ENCODE measurements around the gene CTNND2.

DNA sequence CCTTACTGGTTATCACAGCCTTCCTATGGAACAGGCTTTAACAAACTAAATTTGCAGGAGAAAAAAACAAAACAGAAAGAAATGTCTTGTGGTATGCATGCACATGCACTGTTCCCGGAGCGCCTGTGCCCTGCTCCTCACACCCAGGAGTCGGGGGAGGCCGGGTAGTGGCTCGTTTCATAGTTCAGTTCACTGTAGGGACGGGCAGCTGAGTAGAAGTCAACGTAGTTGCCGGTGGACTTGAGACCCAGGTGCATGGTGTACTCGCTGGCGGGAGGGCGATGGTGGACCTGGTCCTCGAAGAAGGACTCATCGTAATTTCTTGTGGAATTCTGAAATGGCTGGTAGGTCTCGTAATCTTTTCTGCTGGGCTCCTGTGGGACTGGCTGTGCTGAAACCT is 930.9 kb downstream of the CTNND2 start:
- TF ChIP-seq PHB (CRISPR knock-in tag; IDR thresholded peaks at IDR 0.05) = no peak
- TF ChIP-seq, protein P1, sequence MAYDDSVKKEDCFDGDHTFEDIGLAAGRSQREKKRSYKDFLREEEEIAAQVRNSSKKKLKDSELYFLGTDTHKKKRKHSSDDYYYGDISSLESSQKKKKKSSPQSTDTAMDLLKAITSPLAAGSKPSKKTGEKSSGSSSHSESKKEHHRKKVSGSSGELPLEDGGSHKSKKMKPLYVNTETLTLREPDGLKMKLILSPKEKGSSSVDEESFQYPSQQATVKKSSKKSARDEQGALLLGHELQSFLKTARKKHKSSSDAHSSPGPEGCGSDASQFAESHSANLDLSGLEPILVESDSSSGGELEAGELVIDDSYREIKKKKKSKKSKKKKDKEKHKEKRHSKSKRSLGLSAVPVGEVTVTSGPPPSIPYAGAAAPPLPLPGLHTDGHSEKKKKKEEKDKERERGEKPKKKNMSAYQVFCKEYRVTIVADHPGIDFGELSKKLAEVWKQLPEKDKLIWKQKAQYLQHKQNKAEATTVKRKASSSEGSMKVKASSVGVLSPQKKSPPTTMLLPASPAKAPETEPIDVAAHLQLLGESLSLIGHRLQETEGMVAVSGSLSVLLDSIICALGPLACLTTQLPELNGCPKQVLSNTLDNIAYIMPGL (CRISPR knock-in tag; IDR thresholded peaks at IDR 0.05) = no peak
- TF ChIP-seq POLR2AphosphoS5 (IDR thresholded peaks at IDR 0.05; ENCODE audit: control insufficient read depth, insufficient read depth, low read depth, low read length) = no peak
- TF ChIP-seq, protein P2, sequence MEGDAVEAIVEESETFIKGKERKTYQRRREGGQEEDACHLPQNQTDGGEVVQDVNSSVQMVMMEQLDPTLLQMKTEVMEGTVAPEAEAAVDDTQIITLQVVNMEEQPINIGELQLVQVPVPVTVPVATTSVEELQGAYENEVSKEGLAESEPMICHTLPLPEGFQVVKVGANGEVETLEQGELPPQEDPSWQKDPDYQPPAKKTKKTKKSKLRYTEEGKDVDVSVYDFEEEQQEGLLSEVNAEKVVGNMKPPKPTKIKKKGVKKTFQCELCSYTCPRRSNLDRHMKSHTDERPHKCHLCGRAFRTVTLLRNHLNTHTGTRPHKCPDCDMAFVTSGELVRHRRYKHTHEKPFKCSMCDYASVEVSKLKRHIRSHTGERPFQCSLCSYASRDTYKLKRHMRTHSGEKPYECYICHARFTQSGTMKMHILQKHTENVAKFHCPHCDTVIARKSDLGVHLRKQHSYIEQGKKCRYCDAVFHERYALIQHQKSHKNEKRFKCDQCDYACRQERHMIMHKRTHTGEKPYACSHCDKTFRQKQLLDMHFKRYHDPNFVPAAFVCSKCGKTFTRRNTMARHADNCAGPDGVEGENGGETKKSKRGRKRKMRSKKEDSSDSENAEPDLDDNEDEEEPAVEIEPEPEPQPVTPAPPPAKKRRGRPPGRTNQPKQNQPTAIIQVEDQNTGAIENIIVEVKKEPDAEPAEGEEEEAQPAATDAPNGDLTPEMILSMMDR (IDR thresholded peaks at IDR 0.05 in 2 of 3, conservative IDR thresholded peaks at IDR 0.05 in 1 of 3; ENCODE audit: insufficient read depth in 2 of 3, low read depth in 1 of 3, low read length in 3 of 3) = no peak
- no peak for TF ChIP-seq ZC3H8 (IDR thresholded peaks at IDR 0.05)
- TF ChIP-seq, protein P3, sequence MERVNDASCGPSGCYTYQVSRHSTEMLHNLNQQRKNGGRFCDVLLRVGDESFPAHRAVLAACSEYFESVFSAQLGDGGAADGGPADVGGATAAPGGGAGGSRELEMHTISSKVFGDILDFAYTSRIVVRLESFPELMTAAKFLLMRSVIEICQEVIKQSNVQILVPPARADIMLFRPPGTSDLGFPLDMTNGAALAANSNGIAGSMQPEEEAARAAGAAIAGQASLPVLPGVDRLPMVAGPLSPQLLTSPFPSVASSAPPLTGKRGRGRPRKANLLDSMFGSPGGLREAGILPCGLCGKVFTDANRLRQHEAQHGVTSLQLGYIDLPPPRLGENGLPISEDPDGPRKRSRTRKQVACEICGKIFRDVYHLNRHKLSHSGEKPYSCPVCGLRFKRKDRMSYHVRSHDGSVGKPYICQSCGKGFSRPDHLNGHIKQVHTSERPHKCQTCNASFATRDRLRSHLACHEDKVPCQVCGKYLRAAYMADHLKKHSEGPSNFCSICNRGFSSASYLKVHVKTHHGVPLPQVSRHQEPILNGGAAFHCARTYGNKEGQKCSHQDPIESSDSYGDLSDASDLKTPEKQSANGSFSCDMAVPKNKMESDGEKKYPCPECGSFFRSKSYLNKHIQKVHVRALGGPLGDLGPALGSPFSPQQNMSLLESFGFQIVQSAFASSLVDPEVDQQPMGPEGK (CRISPR knock-in tag; IDR thresholded peaks at IDR 0.05; ENCODE audit: borderline replicate concordance) = no peak
- no peak for TF ChIP-seq RAD21 (CRISPR knock-in tag; conservative IDR thresholded peaks at IDR 0.05 in 1 of 2, IDR thresholded peaks at IDR 0.05 in 1 of 2)
- TF ChIP-seq ZBTB8A (IDR thresholded peaks at IDR 0.05; ENCODE audit: partially characterized antibody) = no peak
- TF ChIP-seq CBX2 (IDR thresholded peaks at IDR 0.05; ENCODE audit: insufficient read depth, low read length, poor library complexity, severe bottlenecking) = no peak
- no peak for TF ChIP-seq CHD2 (IDR thresholded peaks at IDR 0.05; ENCODE audit: low read depth, low read length)

Data from K562 (cell line).